ENCODE results near the gene PAX9.

GRCh38 chr14:36647824-36648753 lies 13.6 kb upstream of the PAX9 start:
- TF ChIP-seq GATA2 (IDR thresholded peaks at IDR 0.05; ENCODE audit: low read depth, low read length) (no peak), GATA3 (IDR thresholded peaks at IDR 0.05; ENCODE audit: low read depth, low read length) (no peak)

Measured in SH-SY5Y (cell line).